Activated naive CD8-positive, alpha-beta T cell (primary cell): ENCODE results near the gene OPRD1.
"Not testable (repeated sequence)": the region's sequence is repeated elsewhere in the genome, so short reads cannot be mapped to it uniquely, and the experiment has no call there.

Experiments used
- H3K27ac Mint-ChIP-seq: one replicate; pipeline ENCODE4 v1.8.0; 2021; ENCODE audit warnings: mixed read lengths
- H3K27me3 Mint-ChIP-seq: one replicate; pipeline ENCODE4 v1.8.0; 2021; ENCODE audit warnings: mixed read lengths
- H3K36me3 Mint-ChIP-seq: one replicate; pipeline ENCODE4 v1.8.0; 2021; ENCODE audit warnings: mixed read lengths
- H3K4me1 Mint-ChIP-seq: one replicate; pipeline ENCODE4 v1.8.0; 2021; ENCODE audit warnings: low read depth, mixed read lengths
- H3K4me3 Mint-ChIP-seq: one replicate; pipeline ENCODE4 v1.8.0; 2021; ENCODE audit warnings: mild to moderate bottlenecking, mixed read lengths
- H3K9me3 Mint-ChIP-seq: one replicate; pipeline ENCODE4 v1.8.0; 2021; ENCODE audit warnings: low read depth, mixed read lengths

The OPRD1 gene

DNA sequence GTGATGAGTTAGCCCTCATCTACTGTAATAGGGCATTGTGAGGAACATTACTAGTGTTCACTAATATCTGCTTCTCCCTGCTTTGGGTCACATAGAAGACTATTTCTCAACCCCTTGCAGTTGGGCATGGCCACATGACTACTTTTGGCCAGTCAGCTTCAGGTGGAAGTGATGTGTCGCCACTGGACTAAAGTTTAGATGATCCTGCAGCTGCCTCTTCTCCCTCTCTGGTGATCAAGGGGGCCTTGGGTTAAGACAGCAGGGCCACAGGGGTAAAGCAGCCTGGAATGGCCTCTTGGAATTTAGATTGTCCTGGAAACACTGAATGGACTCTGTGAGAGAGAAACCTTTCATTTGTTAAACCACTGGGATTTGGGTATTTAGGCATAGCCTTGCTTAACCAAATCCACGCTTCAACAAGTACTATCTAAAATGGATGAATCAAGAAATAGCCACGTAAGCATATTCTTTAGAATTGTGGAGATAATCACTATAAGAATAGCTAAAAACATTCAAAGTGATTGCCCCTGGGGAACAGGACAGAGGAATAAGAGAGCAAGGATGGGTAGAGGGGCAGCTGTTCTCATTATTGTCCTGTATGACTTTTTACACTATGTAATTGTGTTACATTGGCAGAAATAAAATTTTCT lies 41.2 kb downstream of the OPRD1 start:
- no peak overlapping the region for H3K27ac Mint-ChIP-seq
- H3K36me3 Mint-ChIP-seq, result no peaks in the 10 kb centered on the region
- no peaks in the 10 kb centered on the region for H3K4me1 Mint-ChIP-seq
- peaks cover 9% of the 10 kb centered on the region for H3K27me3 Mint-ChIP-seq
- no peaks in the 10 kb centered on the region for H3K9me3 Mint-ChIP-seq
- H3K4me3 Mint-ChIP-seq, result no peak overlapping the region

DNA sequence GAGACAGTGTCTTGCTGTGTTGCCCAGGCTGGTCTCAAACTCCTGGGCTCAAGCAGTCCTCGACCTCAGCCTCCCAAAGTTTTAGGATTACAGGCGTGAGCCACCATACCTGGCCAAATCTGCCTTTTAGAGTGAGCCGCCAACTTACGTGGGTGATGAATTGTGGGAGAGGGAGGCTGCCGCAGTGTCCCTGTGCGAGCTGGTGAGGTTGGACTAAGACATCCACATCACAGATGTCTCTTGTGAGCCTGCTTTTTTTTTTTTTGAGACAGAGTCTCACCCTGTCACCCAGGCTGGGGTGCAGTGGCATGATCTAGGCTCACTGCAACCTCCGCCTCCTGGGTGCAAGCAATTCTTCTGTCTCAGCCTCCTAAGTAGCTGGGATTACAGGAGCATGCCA lies 42.4 kb downstream of the OPRD1 start:
- not testable (repeated sequence) for H3K27ac Mint-ChIP-seq, H3K4me3 Mint-ChIP-seq, H3K4me1 Mint-ChIP-seq, H3K9me3 Mint-ChIP-seq, H3K27me3 Mint-ChIP-seq, H3K36me3 Mint-ChIP-seq

DNA sequence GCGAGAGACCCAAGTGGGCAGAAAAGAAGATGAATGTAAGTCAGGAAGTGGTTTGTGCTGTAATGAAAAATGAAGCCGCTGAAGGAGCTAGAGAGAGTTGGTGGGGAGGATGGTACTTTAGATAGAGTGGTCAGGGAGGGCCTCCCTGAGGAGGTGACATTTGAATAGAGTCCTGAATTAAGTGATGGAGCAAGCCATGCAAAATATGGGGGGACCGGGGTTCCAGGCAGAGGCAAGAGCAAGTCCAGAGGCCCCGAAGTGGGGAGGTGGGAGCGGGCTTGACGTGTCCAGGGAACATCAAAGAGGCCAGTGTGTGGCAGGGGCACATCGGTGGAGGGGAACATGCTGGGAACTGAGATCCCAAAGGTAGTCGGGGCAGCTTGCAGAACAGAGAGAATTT lies 43.1 kb downstream of the OPRD1 start:
- no peak overlapping the region for H3K27ac Mint-ChIP-seq
- no peaks in the 10 kb centered on the region for H3K9me3 Mint-ChIP-seq
- H3K4me3 Mint-ChIP-seq, result no peak overlapping the region
- H3K36me3 Mint-ChIP-seq, result no peaks in the 10 kb centered on the region
- no peaks in the 10 kb centered on the region for H3K4me1 Mint-ChIP-seq
- peaks cover 9% of the 10 kb centered on the region for H3K27me3 Mint-ChIP-seq

GRCh38 chr1:28855469-28855951 lies 43.5 kb downstream of the OPRD1 start:
- Mint-ChIP-seq H3K36me3 (no peaks in the 10 kb centered on the region), H3K9me3 (no peaks in the 10 kb centered on the region), H3K27me3 (peaks cover 9% of the 10 kb centered on the region), H3K4me3 (no peak overlapping the region), H3K4me1 (no peaks in the 10 kb centered on the region), H3K27ac (no peak overlapping the region)

- Mint-ChIP-seq H3K9me3 (no peaks in the 10 kb centered on the region), H3K4me3 (no peak overlapping the region), H3K27me3 (peaks cover 7% of the 10 kb centered on the region), H3K4me1 (no peaks in the 10 kb centered on the region), H3K36me3 (no peaks in the 10 kb centered on the region), H3K27ac (no peak overlapping the region)
Observed at GRCh38 chr1:28855969-28856368, 44.0 kb downstream of the OPRD1 start.

DNA sequence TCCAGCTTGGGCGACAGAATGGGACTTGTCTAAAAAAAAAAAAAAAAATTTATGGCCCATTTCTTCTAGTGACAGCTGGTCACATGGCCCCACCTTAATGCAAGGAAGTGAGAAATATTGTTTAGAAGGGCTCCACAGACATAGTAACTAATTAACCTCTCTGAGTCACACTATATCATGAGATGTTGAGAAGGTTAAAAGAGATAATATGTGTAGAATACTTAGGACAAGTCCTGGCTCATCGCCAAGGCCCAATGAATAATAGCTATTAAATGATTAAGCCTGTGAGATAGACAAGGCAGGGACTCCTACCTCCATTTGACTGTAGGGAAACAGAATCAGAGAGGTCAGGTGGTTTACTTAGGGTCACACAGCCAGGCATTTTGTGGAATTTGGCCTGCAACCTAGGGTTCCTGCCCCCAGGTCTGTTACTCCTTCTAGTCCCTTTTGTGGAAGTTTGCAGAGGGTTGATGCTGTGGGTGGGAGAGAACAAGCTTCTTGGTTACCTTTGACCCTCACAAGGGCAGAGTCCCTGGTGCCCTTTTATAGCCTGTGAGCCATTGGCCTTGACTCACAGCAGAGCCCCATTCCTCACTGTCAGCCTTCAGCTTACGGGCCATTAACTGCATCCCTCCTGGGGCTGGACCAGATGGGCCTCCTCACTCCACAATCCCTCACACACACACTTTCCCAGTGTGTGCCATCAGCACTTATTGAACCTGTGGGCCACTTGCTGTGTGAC lies 48.5 kb downstream of the OPRD1 start:
- no peaks in the 10 kb centered on the region for H3K36me3 Mint-ChIP-seq
- no peaks in the 10 kb centered on the region for H3K9me3 Mint-ChIP-seq
- no peaks in the 10 kb centered on the region for H3K27me3 Mint-ChIP-seq
- no peak overlapping the region for H3K4me3 Mint-ChIP-seq
- H3K27ac Mint-ChIP-seq, result no peak overlapping the region
- H3K4me1 Mint-ChIP-seq, result no peaks in the 10 kb centered on the region

DNA sequence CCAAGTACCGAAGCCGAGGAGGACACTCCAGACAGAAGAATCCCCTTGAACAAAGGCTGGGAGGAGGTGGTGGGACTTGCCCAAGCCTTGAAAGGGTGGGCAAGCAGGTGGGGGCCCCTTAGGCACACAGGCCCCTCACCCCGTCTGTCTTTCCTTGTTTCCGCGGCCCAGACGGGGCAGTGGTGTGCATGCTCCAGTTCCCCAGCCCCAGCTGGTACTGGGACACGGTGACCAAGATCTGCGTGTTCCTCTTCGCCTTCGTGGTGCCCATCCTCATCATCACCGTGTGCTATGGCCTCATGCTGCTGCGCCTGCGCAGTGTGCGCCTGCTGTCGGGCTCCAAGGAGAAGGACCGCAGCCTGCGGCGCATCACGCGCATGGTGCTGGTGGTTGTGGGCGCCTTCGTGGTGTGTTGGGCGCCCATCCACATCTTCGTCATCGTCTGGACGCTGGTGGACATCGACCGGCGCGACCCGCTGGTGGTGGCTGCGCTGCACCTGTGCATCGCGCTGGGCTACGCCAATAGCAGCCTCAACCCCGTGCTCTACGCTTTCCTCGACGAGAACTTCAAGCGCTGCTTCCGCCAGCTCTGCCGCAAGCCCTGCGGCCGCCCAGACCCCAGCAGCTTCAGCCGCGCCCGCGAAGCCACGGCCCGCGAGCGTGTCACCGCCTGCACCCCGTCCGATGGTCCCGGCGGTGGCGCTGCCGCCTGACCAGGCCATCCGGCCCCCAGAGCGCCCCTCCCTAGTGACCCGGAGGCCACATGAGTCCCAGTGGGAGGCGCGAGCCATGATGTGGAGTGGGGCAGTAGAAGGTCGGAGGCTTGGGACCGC lies 50.8 kb downstream of the OPRD1 start:
- H3K27ac Mint-ChIP-seq, result no peak overlapping the region
- no peaks in the 10 kb centered on the region for H3K27me3 Mint-ChIP-seq
- no peak overlapping the region for H3K4me3 Mint-ChIP-seq
- no peaks in the 10 kb centered on the region for H3K36me3 Mint-ChIP-seq
- H3K4me1 Mint-ChIP-seq, result no peaks in the 10 kb centered on the region
- no peaks in the 10 kb centered on the region for H3K9me3 Mint-ChIP-seq

DNA sequence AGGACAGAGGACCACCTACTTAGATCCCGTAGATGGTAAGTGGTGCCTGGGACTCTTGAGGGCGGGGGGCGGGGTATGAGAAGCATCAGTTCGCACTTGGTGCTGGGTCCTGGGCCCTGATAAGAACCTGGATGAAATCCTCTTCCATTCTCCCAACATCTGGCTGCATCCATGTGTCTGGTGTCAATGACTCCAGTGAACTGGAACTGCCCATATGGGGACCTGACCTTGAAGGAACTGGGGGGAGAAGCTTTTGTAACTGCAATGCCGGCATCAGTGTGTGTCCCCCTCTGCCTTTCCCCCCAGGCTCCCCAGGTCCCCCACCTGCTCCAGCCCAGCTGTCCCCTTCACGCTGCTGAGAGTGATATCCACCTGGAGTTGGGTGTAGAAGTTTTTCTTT lies 52.7 kb downstream of the OPRD1 start:
- H3K36me3 Mint-ChIP-seq, result no peaks in the 10 kb centered on the region
- H3K27me3 Mint-ChIP-seq, result no peaks in the 10 kb centered on the region
- H3K4me1 Mint-ChIP-seq, result no peaks in the 10 kb centered on the region

DNA sequence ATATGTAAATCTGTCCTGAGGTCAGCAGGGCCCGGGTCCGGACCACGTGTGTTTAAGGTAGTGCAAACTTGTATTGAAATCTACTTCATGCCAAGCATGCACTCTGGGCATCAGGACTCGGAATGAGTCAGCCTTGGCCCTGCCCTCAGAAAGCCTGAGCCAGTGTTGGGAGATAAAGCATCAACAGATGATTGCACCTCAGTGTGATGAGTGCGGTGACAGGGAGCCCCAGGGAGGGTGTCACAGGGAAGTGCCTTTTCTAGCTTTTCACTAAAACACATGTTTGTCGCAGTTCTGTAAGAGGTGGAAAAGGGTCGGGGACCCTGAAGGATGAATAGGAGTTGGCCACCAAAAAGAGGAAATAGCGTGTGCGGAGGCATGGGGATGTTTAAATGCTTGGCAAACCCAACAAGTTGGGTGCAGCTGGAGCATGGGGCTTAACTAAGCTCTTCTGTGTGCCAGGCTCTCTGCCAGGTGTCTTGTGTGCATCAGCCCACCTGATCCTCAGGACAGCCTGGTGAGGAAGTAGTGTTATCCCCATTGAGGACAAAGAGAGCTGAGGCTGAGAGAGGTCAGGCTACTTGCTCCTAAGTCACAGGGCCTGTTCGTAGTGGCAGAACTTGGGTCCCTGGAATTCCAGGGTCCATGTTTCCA lies 54.2 kb downstream of the OPRD1 start:
- H3K27me3 Mint-ChIP-seq, result no peaks in the 10 kb centered on the region
- no peaks in the 10 kb centered on the region for H3K36me3 Mint-ChIP-seq
- no peak overlapping the region for H3K4me3 Mint-ChIP-seq
- no peaks in the 10 kb centered on the region for H3K4me1 Mint-ChIP-seq
- no peaks in the 10 kb centered on the region for H3K9me3 Mint-ChIP-seq
- no peak overlapping the region for H3K27ac Mint-ChIP-seq

More for the DNA sequence above, 52.7 kb downstream of the OPRD1 start:
- no peak overlapping the region for H3K27ac Mint-ChIP-seq
- H3K4me3 Mint-ChIP-seq, result no peak overlapping the region
- H3K9me3 Mint-ChIP-seq, result no peaks in the 10 kb centered on the region

DNA sequence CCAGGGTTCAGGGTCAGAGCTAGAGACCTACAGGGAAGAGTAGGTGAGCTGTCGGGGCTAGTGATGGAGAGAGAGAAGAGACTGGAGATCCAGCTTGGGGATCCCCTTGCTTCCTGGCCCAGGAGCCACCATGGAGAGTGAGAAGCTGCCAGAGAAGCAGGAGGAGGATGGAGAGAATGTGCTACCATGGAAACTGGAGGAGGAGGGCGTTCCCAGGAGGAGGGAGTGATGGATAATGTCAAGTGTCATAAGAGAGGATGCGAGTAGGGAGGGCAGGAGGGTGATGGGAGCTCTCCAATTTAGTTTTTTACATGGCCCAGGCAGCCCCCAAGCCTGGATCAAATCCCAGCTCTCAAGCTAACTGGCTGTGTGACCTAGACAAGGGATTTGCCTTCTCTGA lies 55.9 kb downstream of the OPRD1 start:
- Mint-ChIP-seq H3K4me1 (no peaks in the 10 kb centered on the region), H3K27ac (no peak overlapping the region), H3K27me3 (no peaks in the 10 kb centered on the region), H3K4me3 (no peak overlapping the region), H3K9me3 (no peaks in the 10 kb centered on the region), H3K36me3 (no peaks in the 10 kb centered on the region)

- Mint-ChIP-seq H3K9me3 (no peaks in the 10 kb centered on the region), H3K36me3 (no peaks in the 10 kb centered on the region), H3K4me3 (no peak overlapping the region), H3K4me1 (no peaks in the 10 kb centered on the region), H3K27me3 (no peaks in the 10 kb centered on the region), H3K27ac (no peak overlapping the region)
Observed at GRCh38 chr1:28869952-28870351, 58.0 kb downstream of the OPRD1 start.

DNA sequence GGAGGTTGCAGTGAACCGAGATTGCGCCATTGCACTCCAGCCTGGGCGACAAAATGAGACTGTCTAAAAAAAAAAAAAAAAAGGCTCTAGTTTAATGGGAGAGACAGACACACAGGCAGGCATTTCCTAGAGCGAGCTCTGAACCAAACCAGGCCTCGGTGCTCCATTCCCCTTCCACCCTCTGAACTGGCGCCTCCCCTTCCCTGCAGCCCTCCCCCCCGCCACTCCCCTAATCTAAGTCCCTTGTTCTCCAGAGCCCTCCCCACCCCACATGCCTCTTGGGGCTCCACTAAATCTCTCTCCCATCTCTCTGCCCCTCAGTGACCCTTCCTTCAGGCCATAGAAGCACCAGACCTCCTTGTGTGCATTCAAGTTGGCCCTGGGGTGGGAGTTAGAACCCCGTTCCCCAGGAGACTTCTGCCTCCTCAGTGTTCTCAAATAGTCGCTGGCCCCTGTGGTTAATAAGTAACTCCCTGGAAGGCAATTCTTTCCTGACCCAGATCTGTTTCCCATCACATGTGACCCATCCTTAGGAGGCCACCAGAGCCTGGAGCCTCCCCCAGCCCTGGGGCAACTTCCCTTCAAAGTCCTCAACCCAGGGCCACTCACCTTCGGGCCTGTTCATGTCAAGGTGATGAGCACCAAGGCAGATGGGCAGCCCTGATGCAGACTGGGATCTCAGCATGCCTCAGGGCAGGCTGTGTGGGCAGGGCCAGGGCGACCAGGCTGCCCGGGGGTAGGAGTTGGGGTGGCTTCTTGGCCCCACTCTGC lies 59.8 kb downstream of the OPRD1 start:
- no peaks in the 10 kb centered on the region for H3K4me1 Mint-ChIP-seq
- H3K27me3 Mint-ChIP-seq, result peaks cover 3% of the 10 kb centered on the region
- H3K36me3 Mint-ChIP-seq, result no peaks in the 10 kb centered on the region
- no peak overlapping the region for H3K27ac Mint-ChIP-seq
- no peak overlapping the region for H3K4me3 Mint-ChIP-seq
- no peaks in the 10 kb centered on the region for H3K9me3 Mint-ChIP-seq

- not testable (repeated sequence) for H3K4me1 Mint-ChIP-seq, H3K27me3 Mint-ChIP-seq, H3K9me3 Mint-ChIP-seq, H3K27ac Mint-ChIP-seq, H3K36me3 Mint-ChIP-seq, H3K4me3 Mint-ChIP-seq
Observed at GRCh38 chr1:28875134-28875533, 63.2 kb downstream of the OPRD1 start.

- Mint-ChIP-seq H3K4me3 (no peak overlapping the region), H3K4me1 (peaks cover 7% of the 10 kb centered on the region), H3K27ac (no peak overlapping the region), H3K27me3 (peaks cover 3% of the 10 kb centered on the region), H3K9me3 (no peaks in the 10 kb centered on the region), H3K36me3 (no peaks in the 10 kb centered on the region)
Observed at GRCh38 chr1:28877132-28877781, 65.3 kb downstream of the OPRD1 start.
